Measurements from ENCODE around the gene KRTAP22-2. TPM values are rescaled to one million over a fixed set of nuclear protein-coding genes. Genes with fewer than 3 reads are reported as not detected.

Gene KRTAP22-2
- total RNA-seq, 1 donor from 2014 or later = not detected

- H3K4me3 ChIP-seq (ENCODE audit: low read length in 3 of 3) = no peak overlapping the region
- H3K4me1 ChIP-seq (ENCODE audit: control insufficient read depth in 3 of 3, insufficient read depth in 3 of 3, low read length in 3 of 3) = no peaks in the 10 kb centered on the region
- no peak overlapping the region for H3K9ac ChIP-seq (ENCODE audit: low read depth in 1 of 3, low read length in 3 of 3)
- H3K9me3 ChIP-seq (ENCODE audit: control insufficient read depth in 3 of 3, low read length in 3 of 3) = no peaks in the 10 kb centered on the region
- H3K36me3 ChIP-seq (ENCODE audit: control insufficient read depth in 3 of 3, insufficient read depth in 3 of 3, low read length in 3 of 3) = no peaks in the 10 kb centered on the region
- no peaks in the 10 kb centered on the region for H3K27me3 ChIP-seq (ENCODE audit: control insufficient read depth in 3 of 3, insufficient read depth in 3 of 3, low read length in 3 of 3)
- no peak overlapping the region for H3K27ac ChIP-seq (ENCODE audit: low read depth, low read length)
Observed at GRCh38 chr21:30577766-30578165, 12.4 kb downstream of the KRTAP22-2 start.

GRCh38 chr21:30567617-30568016 is 22.6 kb downstream of the KRTAP22-2 start:
- Histone ChIP-seq H3K4me1 (ENCODE audit: control insufficient read depth in 3 of 3, insufficient read depth in 3 of 3, low read length in 3 of 3) (no peaks in the 10 kb centered on the region), H3K9me3 (ENCODE audit: control insufficient read depth in 3 of 3, low read length in 3 of 3) (no peaks in the 10 kb centered on the region), H3K27ac (ENCODE audit: low read depth, low read length) (no peak overlapping the region), H3K36me3 (ENCODE audit: control insufficient read depth in 3 of 3, insufficient read depth in 3 of 3, low read length in 3 of 3) (no peaks in the 10 kb centered on the region), H3K27me3 (ENCODE audit: control insufficient read depth in 3 of 3, insufficient read depth in 3 of 3, low read length in 3 of 3) (no peaks in the 10 kb centered on the region), H3K9ac (ENCODE audit: low read depth in 1 of 3, low read length in 3 of 3) (no peak overlapping the region), H3K4me3 (ENCODE audit: low read length in 3 of 3) (no peak overlapping the region)

DNA sequence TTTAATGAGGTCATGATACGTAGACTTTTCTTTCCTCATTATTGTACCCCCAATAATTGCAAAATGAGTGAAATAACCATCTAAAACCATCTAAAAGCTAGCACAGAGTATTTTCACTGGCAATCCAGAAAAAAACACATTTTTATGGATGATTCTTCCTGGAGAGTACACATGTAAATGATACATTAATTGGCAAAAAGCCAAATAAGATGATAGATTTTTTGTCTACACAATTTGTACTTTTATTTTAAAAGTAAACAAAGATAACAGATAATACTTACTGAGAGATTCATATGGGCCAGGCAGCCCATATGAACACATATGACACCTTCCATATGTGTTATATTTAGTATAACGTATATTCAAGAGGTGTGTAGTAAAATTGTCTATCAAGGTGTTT is 26.6 kb downstream of the KRTAP22-2 start:
- no peak overlapping the region for H3K4me3 ChIP-seq (ENCODE audit: low read length in 3 of 3)
- no peaks in the 10 kb centered on the region for H3K4me1 ChIP-seq (ENCODE audit: control insufficient read depth in 3 of 3, insufficient read depth in 3 of 3, low read length in 3 of 3)
- H3K36me3 ChIP-seq (ENCODE audit: control insufficient read depth in 3 of 3, insufficient read depth in 3 of 3, low read length in 3 of 3) = no peaks in the 10 kb centered on the region
- H3K27me3 ChIP-seq (ENCODE audit: control insufficient read depth in 3 of 3, insufficient read depth in 3 of 3, low read length in 3 of 3) = no peaks in the 10 kb centered on the region
- H3K27ac ChIP-seq (ENCODE audit: low read depth, low read length) = no peak overlapping the region
- no peak overlapping the region for H3K9ac ChIP-seq (ENCODE audit: low read depth in 1 of 3, low read length in 3 of 3)
- H3K9me3 ChIP-seq (ENCODE audit: control insufficient read depth in 3 of 3, low read length in 3 of 3) = no peaks in the 10 kb centered on the region

- no peaks in the 10 kb centered on the region for H3K4me1 ChIP-seq (ENCODE audit: control insufficient read depth in 3 of 3, insufficient read depth in 3 of 3, low read length in 3 of 3)
- H3K9me3 ChIP-seq (ENCODE audit: control insufficient read depth in 3 of 3, low read length in 3 of 3) = no peaks in the 10 kb centered on the region
- no peak overlapping the region for H3K4me3 ChIP-seq (ENCODE audit: low read length in 3 of 3)
- H3K27ac ChIP-seq (ENCODE audit: low read depth, low read length) = no peak overlapping the region
- H3K36me3 ChIP-seq (ENCODE audit: control insufficient read depth in 3 of 3, insufficient read depth in 3 of 3, low read length in 3 of 3) = no peaks in the 10 kb centered on the region
- no peak overlapping the region for H3K9ac ChIP-seq (ENCODE audit: low read depth in 1 of 3, low read length in 3 of 3)
- H3K27me3 ChIP-seq (ENCODE audit: control insufficient read depth in 3 of 3, insufficient read depth in 3 of 3, low read length in 3 of 3) = no peaks in the 10 kb centered on the region
Observed at GRCh38 chr21:30563072-30563471, 27.1 kb downstream of the KRTAP22-2 start.

- Histone ChIP-seq H3K9me3 (ENCODE audit: control insufficient read depth in 3 of 3, low read length in 3 of 3) (no peaks in the 10 kb centered on the region), H3K27me3 (ENCODE audit: control insufficient read depth in 3 of 3, insufficient read depth in 3 of 3, low read length in 3 of 3) (no peaks in the 10 kb centered on the region), H3K4me1 (ENCODE audit: control insufficient read depth in 3 of 3, insufficient read depth in 3 of 3, low read length in 3 of 3) (no peaks in the 10 kb centered on the region), H3K36me3 (ENCODE audit: control insufficient read depth in 3 of 3, insufficient read depth in 3 of 3, low read length in 3 of 3) (no peaks in the 10 kb centered on the region), H3K27ac (ENCODE audit: low read depth, low read length) (no peak overlapping the region), H3K4me3 (ENCODE audit: low read length in 3 of 3) (no peak overlapping the region), H3K9ac (ENCODE audit: low read depth in 1 of 3, low read length in 3 of 3) (no peak overlapping the region)
Observed at GRCh38 chr21:30561957-30562356, 28.2 kb downstream of the KRTAP22-2 start.

DNA sequence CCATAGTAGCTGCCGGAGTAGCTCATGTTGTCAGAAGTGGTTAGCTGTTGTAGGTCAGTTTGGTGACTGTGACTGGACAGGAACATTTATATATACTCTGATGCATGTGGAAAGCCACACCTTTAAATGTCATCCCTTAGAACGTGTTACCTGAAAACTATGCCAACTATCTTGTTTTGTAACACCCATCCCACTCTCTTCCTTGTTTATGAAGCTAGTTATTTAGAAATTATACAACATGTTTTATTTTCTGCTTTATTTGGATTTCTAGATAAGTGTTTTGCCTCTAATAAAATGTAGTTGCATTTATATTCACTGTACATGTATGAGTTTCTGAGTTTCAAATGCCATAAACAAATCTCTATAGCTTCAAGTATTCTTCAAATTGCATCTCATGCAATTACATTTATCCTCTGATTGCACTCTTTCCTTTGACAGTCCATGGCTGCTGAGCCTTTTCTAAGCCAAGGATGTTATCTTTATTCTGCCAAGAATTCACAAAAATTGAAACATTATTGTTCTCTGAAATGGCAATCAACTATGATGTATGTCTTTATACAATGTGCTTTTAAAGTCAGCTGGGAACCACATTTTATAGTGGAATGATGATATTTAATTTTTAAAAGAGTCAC is 28.8 kb downstream of the KRTAP22-2 start, which contains the start of gene KRTAP19-7:
TSS of gene KRTAP19-7 (minus strand) at position 51 of the 632 bp plus-strand sequence. CDS start at position 26, 25 bp downstream.
- Histone ChIP-seq H3K27me3 (ENCODE audit: control insufficient read depth in 3 of 3, insufficient read depth in 3 of 3, low read length in 3 of 3) (no peaks in the 10 kb centered on the region), H3K9ac (ENCODE audit: low read depth in 1 of 3, low read length in 3 of 3) (no peak within 1 kb of the TSS), H3K4me3 (ENCODE audit: low read length in 3 of 3) (no peak within 1 kb of the TSS), H3K9me3 (ENCODE audit: control insufficient read depth in 3 of 3, low read length in 3 of 3) (no peaks in the 10 kb centered on the region), H3K27ac (ENCODE audit: low read depth, low read length) (no peak within 1 kb of the TSS), H3K4me1 (ENCODE audit: control insufficient read depth in 3 of 3, insufficient read depth in 3 of 3, low read length in 3 of 3) (no peaks in the 10 kb centered on the region), H3K36me3 (ENCODE audit: control insufficient read depth in 3 of 3, insufficient read depth in 3 of 3, low read length in 3 of 3) (no peaks in the 10 kb centered on the region)

GRCh38 chr21:30555095-30555494 is 35.1 kb downstream of the KRTAP22-2 start:
- Histone ChIP-seq H3K4me1 (ENCODE audit: control insufficient read depth in 3 of 3, insufficient read depth in 3 of 3, low read length in 3 of 3) (no peaks in the 10 kb centered on the region), H3K4me3 (ENCODE audit: low read length in 3 of 3) (no peak overlapping the region), H3K27me3 (ENCODE audit: control insufficient read depth in 3 of 3, insufficient read depth in 3 of 3, low read length in 3 of 3) (no peaks in the 10 kb centered on the region), H3K9me3 (ENCODE audit: control insufficient read depth in 3 of 3, low read length in 3 of 3) (peaks cover 0 to 2% (median 0%) of the 10 kb centered on the region in 3 donors), H3K9ac (ENCODE audit: low read depth in 1 of 3, low read length in 3 of 3) (no peak overlapping the region), H3K36me3 (ENCODE audit: control insufficient read depth in 3 of 3, insufficient read depth in 3 of 3, low read length in 3 of 3) (no peaks in the 10 kb centered on the region), H3K27ac (ENCODE audit: low read depth, low read length) (no peak overlapping the region)

DNA sequence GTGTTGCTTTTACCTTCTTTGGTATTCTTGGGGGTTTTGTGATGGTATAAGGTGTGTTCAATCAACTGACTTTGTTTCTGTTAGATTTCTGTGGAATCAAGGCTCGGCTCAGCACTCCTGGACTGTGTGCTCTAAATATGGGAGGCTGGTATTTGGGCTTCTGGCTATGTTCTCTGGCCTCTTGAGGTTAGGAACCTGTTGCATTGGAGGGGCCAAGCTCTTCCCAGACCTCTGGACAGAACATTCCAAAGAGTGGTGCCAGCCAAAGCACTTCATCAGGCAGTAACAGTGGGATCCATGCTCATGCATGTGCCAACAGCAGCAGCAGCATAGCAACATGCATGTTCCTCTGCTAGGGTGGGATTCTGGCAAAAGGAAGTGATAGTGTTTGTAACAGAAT is 37.4 kb downstream of the KRTAP22-2 start:
- H3K27ac ChIP-seq (ENCODE audit: low read depth, low read length) = no peak overlapping the region
- H3K9me3 ChIP-seq (ENCODE audit: control insufficient read depth in 3 of 3, low read length in 3 of 3) = peaks cover 0 to 2% (median 0%) of the 10 kb centered on the region in 3 donors
- H3K4me1 ChIP-seq (ENCODE audit: control insufficient read depth in 3 of 3, insufficient read depth in 3 of 3, low read length in 3 of 3) = no peaks in the 10 kb centered on the region
- H3K27me3 ChIP-seq (ENCODE audit: control insufficient read depth in 3 of 3, insufficient read depth in 3 of 3, low read length in 3 of 3) = no peaks in the 10 kb centered on the region
- H3K4me3 ChIP-seq (ENCODE audit: low read length in 3 of 3) = no peak overlapping the region
- no peak overlapping the region for H3K9ac ChIP-seq (ENCODE audit: low read depth in 1 of 3, low read length in 3 of 3)
- H3K36me3 ChIP-seq (ENCODE audit: control insufficient read depth in 3 of 3, insufficient read depth in 3 of 3, low read length in 3 of 3) = no peaks in the 10 kb centered on the region

GRCh38 chr21:30541764-30542163 is 48.4 kb downstream of the KRTAP22-2 start, which contains the start of gene KRTAP19-6:
KRTAP19-6 (minus strand) TSS chr21:30541864; CDS start chr21:30541833, 31 bp downstream.
- Histone ChIP-seq H3K9ac (ENCODE audit: low read depth in 1 of 3, low read length in 3 of 3) (no peak within 1 kb of the TSS), H3K4me1 (ENCODE audit: control insufficient read depth in 3 of 3, insufficient read depth in 3 of 3, low read length in 3 of 3) (no peaks in the 10 kb centered on the region), H3K27me3 (ENCODE audit: control insufficient read depth in 3 of 3, insufficient read depth in 3 of 3, low read length in 3 of 3) (no peaks in the 10 kb centered on the region), H3K27ac (ENCODE audit: low read depth, low read length) (no peak within 1 kb of the TSS), H3K9me3 (ENCODE audit: control insufficient read depth in 3 of 3, low read length in 3 of 3) (no peaks in the 10 kb centered on the region), H3K4me3 (ENCODE audit: low read length in 3 of 3) (no peak within 1 kb of the TSS), H3K36me3 (ENCODE audit: control insufficient read depth in 3 of 3, insufficient read depth in 3 of 3, low read length in 3 of 3) (no peaks in the 10 kb centered on the region)

All from skeletal muscle tissue (tissue), 4 donors.